Upper lobe of left lung (tissue), 6 donors: ENCODE results near the gene RGS19. TPM values are rescaled to one million over a fixed set of nuclear protein-coding genes. Genes with fewer than 3 reads are reported as not detected.

ENCODE experiments used
- ATAC-seq, 2 donors: fragments of 200-7000 bp; cut with Tn5 transposase; one replicate each; pipeline ENCODE4 v1.9.1; 2022; ENCODE audit warnings: mild to moderate bottlenecking in 2 of 2, moderate library complexity in 2 of 2; ENCODE audit not compliant: low FRiP score in 2 of 2
- DNase-seq, 2 donors: peaks; one replicate each; pipeline ENCODE4 v3.0.0-alpha.2; 2019 to 2020
- H3K27ac ChIP-seq, 4 donors: fragments of 200-600 bp; sonication (generic); one replicate each; pipeline ENCODE4 v1.5.1; 2016 to 2019
- H3K27me3 ChIP-seq, 4 donors: fragments of 200-600 bp; sonication (generic); one replicate each; pipeline ENCODE4 v1.5.1; 2017 to 2019
- H3K36me3 ChIP-seq, 4 donors: fragments of 200-600 bp; sonication (generic); one replicate each; pipeline ENCODE4 v1.5.1; 2016 to 2019
- H3K4me1 ChIP-seq, 4 donors: fragments of 200-600 bp; sonication (generic); one replicate each; pipeline ENCODE4 v1.5.1; 2018 to 2019
- H3K4me3 ChIP-seq, 4 donors: fragments of 200-600 bp; sonication (generic); one replicate each; pipeline ENCODE4 v1.5.1; 2017 to 2019; ENCODE audit warnings: mild to moderate bottlenecking in 2 of 4, moderate library complexity in 1 of 4
- H3K9me3 ChIP-seq, 4 donors: fragments of 200-600 bp; sonication (generic); one replicate each; pipeline ENCODE4 v1.5.1; 2018 to 2019
- CTCF ChIP-seq, 6 experiments: fragments of 450-650 bp in 4 of 6; fragments of 200-600 bp in 2 of 6; sonication (generic) in 2 of 6; IDR thresholded peaks; one replicate each; pipeline ENCODE4 v1.5.1; 2016 to 2019; ENCODE audit warnings: antibody characterized with exemption in 6 of 6
- EP300 ChIP-seq, 4 donors: sonication (generic); formaldehyde crosslinking; IDR thresholded peaks; one replicate each; pipeline ENCODE4 v1.5.1; 2017; ENCODE audit warnings: antibody characterized with exemption in 4 of 4, control low read depth in 2 of 4
- POLR2A ChIP-seq, 4 donors: fragments of 450-650 bp; IDR thresholded peaks; one replicate each; pipeline ENCODE4 v1.5.1; 2016 to 2017; ENCODE audit warnings: antibody characterized with exemption in 4 of 4, mild to moderate bottlenecking in 2 of 4
- POLR2AphosphoS5 ChIP-seq, 2 donors: sonication (generic); formaldehyde crosslinking; IDR thresholded peaks; one replicate each; pipeline ENCODE4 v1.5.1; 2017; ENCODE audit warnings: antibody characterized with exemption in 2 of 2
- WGBS, 2 donors: methylation state at CpG; one replicate each; pipeline ENCODE4 v1.1.5; 2017 to 2018; 5-methylcytosine and 5-hydroxymethylcytosine counted together
- total RNA-seq, 6 donors: library from RNA; depleted of rRNA in 4 of 6; stranded (reverse); fragments of >200 nt in 4 of 6; gene quantifications; one replicate each; pipeline versions ENCODE4 v1.1.0 to v1.2.1, GENCODE V29; 2016 to 2021
- donor health status: DM: no; HTN: no; CAD: no; lungs with moderate emphysema.
- donor health status: DM: no; HTN: yes; CAD: no; lungs with severe emphysema.

RGS19 gene
- total RNA-seq, 6 donors from 2014 or later = 21.5 to 70.8 (median 55.6) TPM

GRCh38 chr20:64056639-64056888 lies 22.8 kb downstream of the RGS19 start:
- TF ChIP-seq CTCF (IDR thresholded peaks at IDR 0.05) (no peak), POLR2A (IDR thresholded peaks at IDR 0.05) (no peak), POLR2AphosphoS5 (IDR thresholded peaks at IDR 0.05) (no peak), EP300 (IDR thresholded peaks at IDR 0.05) (no peak)
- peaks cover 0 to 2% (median 0%) of the 10 kb centered on the region in 4 donors for H3K27me3 ChIP-seq
- H3K27ac ChIP-seq = peak overlapping the region; percentile 85 to 93 (median 90)
- DNase-seq = no peak
- H3K9me3 ChIP-seq = no peaks in the 10 kb centered on the region
- peaks cover 35 to 65% (median 50%) of the 10 kb centered on the region in 4 donors for H3K4me1 ChIP-seq
- 48 to 52% methylated on average over 5 to 7 of the region's 7 CpGs for whole genome bisulfite sequencing, 2 donors
- ATAC-seq = no peak
- H3K36me3 ChIP-seq = no peaks in the 10 kb centered on the region
- H3K4me3 ChIP-seq = peak overlapping the region in 2 of 4 donors; percentile 11 to 34

GRCh38 chr20:64055893-64056638 lies 23.3 kb downstream of the RGS19 start:
- no peaks in the 10 kb centered on the region for H3K36me3 ChIP-seq
- no peak for TF ChIP-seq POLR2A (IDR thresholded peaks at IDR 0.05)
- TF ChIP-seq EP300 (IDR thresholded peaks at IDR 0.05) = peak in 1 of 4 donors; percentile 68
- TF ChIP-seq CTCF (IDR thresholded peaks at IDR 0.05) = peak in 4 of 6 experiments; percentile 8 to 40 (median 28)
- TF ChIP-seq POLR2AphosphoS5 (IDR thresholded peaks at IDR 0.05) = peak; percentile 68 to 69
- peak overlapping the region; percentile 85 to 93 (median 90) for H3K27ac ChIP-seq
- 20 to 46% methylated on average over 1 to 18 of the region's 22 CpGs for WGBS, 2 donors
- H3K4me1 ChIP-seq = peaks cover 35 to 65% (median 51%) of the 10 kb centered on the region in 4 donors
- H3K27me3 ChIP-seq = peaks cover 0 to 6% (median 0%) of the 10 kb centered on the region in 4 donors
- peak overlapping the region in 1 of 4 donors; percentile 11 for H3K4me3 ChIP-seq
- peak in 1 of 2 donors; percentile 3 for ATAC-seq
- no peaks in the 10 kb centered on the region for H3K9me3 ChIP-seq
- peak in 1 of 2 donors; percentile 47 for DNase-seq

- Histone ChIP-seq H3K4me3 (no peak overlapping the region), H3K27ac (peak overlapping the region; percentile 85 to 93 (median 90)), H3K4me1 (peaks cover 35 to 68% (median 54%) of the 10 kb centered on the region in 4 donors), H3K36me3 (no peaks in the 10 kb centered on the region), H3K9me3 (no peaks in the 10 kb centered on the region), H3K27me3 (peaks cover 0 to 9% (median under 1%) of the 10 kb centered on the region in 4 donors)
- 51 to 57% methylated on average over 5 to 8 of the region's 9 CpGs for WGBS, 2 donors
- ATAC-seq (no peak), DNase-seq (no peak)
- TF ChIP-seq POLR2AphosphoS5 (IDR thresholded peaks at IDR 0.05) (no peak), CTCF (IDR thresholded peaks at IDR 0.05) (no peak), POLR2A (IDR thresholded peaks at IDR 0.05) (no peak), EP300 (IDR thresholded peaks at IDR 0.05) (no peak)
Observed at GRCh38 chr20:64055396-64055892, 23.9 kb downstream of the RGS19 start.

GRCh38 chr20:64053841-64054661 lies 25.3 kb downstream of the RGS19 start:
- WGBS, 2 donors = 14 to 24% methylated on average over 8 to 16 of the region's 17 CpGs
- TF ChIP-seq CTCF (IDR thresholded peaks at IDR 0.05) (peak in 3 of 6 experiments; percentile 10 to 50 (median 33)), POLR2AphosphoS5 (IDR thresholded peaks at IDR 0.05) (peak; percentile 35 to 44), EP300 (IDR thresholded peaks at IDR 0.05) (peak in 2 of 4 donors; percentile 28 to 52), POLR2A (IDR thresholded peaks at IDR 0.05) (peak in 2 of 4 donors; percentile 13 to 40)
- Histone ChIP-seq H3K4me1 (peaks cover 43 to 78% (median 64%) of the 10 kb centered on the region in 4 donors), H3K9me3 (no peaks in the 10 kb centered on the region), H3K4me3 (peak overlapping the region in 3 of 4 donors; percentile 14 to 18 (median 14)), H3K36me3 (no peaks in the 10 kb centered on the region), H3K27ac (peak overlapping the region; percentile 88 to 93 (median 90)), H3K27me3 (peaks cover 0 to 16% (median 6%) of the 10 kb centered on the region in 4 donors)
- DNase-seq = peak in 1 of 2 donors; percentile 50
- ATAC-seq = peak in 1 of 2 donors; percentile 2
